HG03025 (cell line): Measurements from ENCODE around the gene UPF1.

Source experiments
- ATAC-seq: cut with Tn5 transposase; IDR thresholded peaks from one replicate; pipeline ENCODE4 v1.9.1; 2021; ENCODE audit warnings: mild to moderate bottlenecking, moderate library complexity; ENCODE audit not compliant: unreplicated experiment, low FRiP score

UPF1 gene

DNA sequence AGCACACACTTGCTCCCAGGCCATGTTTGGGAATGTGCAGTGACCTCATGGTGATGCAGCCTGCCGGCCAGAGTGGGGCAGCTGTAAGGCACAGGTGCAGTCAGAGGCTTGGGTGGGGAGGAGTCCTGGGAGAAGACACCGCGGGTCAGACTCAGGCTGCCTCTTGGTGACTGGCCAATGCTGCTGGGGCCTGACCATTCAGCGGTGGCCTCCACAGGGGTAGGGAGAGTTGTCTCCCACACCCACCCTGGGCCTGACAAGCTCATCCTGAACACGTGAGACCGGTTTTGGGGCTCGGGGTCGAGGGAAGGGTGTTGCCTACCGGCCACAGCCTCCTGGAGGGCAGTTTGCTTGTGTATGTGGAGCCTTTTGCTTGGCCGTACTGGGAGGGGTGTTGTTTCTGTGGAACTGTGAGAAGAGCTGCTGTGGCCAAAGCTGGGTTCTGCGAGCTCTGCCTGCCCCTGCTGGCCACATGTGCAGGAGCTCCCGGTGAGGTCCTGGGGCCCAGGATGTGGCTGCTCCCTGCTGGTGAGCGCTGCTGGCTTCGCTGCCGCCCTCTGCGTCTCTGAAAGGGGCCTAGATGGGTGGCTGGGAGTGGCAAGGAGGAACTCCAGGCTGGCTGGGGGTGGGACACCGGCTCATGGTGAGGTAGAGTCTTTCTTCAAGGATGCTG, 22.1 kb downstream of the UPF1 start:
- no peak for ATAC-seq

DNA sequence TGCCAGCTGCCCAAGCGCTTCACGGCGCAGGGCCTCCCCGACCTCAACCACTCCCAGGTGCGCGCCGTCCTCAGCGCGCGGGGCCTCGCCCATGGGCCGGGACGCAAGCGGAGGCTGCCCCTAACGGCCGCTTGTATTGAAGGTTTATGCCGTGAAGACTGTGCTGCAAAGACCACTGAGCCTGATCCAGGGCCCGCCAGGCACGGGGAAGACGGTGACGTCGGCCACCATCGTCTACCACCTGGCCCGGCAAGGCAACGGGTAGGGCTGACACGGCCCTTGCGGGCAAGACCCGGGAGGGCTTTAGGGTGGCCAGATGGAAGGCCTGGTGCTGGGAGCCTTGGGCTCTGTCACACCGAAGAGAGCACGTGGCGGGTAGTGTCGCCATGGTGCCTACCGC, 23.2 kb downstream of the UPF1 start:
- ATAC-seq = no peak

DNA sequence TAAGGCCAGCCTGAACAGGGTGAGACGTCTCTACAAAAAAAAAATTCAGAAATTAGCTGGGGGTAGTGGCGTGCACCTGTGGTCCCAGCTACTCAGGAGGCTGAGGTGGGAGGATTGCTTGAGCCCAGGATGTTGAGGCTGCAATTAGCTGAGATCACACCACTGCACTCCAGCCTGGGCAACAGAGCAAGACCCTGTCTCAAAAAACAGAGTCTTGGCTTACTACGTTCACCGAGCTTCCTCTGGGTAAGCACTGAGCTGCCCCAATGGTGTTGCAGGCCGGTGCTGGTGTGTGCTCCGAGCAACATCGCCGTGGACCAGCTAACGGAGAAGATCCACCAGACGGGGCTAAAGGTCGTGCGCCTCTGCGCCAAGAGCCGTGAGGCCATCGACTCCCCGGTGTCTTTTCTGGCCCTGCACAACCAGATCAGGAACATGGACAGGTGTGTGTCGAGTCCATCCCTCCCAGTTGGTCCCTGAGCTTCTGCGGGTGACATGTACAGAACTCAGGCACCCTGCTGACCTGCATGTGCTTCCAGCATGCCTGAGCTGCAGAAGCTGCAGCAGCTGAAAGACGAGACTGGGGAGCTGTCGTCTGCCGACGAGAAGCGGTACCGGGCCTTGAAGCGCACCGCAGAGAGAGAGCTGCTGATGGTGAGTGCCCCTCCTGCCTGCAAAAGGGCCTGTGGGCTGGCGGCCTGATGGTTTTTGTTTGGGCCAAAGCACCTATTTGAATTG, 24.1 kb downstream of the UPF1 start:
- ATAC-seq = no peak

DNA sequence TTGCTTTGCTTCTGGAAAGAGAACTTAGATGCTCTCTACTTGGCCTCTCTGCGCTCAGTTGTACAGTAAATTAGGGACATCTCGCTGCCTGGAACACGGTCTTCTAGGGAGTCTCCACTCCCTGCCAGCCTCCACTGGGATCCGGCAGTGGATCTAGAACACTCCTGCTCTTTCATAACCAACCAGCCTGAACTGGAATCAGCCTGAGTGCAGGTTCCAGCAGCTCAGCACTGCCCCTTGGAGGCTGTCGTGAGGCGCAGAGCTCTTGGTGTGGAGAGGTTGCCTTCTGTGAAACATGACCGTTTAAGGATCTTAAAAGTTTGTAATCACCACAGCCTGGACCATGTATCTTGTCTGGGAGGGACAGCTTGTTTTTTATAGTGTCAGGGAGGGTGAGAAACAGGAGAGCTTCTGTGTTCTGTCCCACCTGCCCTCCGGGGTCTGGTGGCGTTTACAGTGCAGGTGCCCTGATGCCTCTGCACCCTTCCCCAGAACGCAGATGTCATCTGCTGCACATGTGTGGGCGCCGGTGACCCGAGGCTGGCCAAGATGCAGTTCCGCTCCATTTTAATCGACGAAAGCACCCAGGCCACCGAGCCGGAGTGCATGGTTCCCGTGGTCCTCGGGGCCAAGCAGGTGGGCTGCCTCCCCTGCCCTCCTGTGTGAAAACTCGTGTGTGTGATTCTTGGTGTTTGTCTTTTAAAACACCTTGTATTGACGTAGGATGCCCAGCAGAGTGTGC, 24.8 kb downstream of the UPF1 start:
- no peak for ATAC-seq

DNA sequence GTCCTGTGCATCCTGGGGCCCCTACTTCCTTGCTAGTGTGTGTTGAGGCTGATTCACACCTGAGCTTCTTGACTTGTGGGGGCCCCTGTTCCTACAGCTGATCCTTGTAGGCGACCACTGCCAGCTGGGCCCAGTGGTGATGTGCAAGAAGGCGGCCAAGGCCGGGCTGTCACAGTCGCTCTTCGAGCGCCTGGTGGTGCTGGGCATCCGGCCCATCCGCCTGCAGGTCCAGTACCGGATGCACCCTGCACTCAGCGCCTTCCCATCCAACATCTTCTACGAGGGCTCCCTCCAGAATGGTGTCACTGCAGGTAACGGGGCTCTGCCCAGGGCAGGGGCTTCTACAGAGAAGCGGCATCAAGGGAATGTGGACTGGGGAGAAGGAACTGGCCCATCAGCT, 25.5 kb downstream of the UPF1 start:
- ATAC-seq = no peak

DNA sequence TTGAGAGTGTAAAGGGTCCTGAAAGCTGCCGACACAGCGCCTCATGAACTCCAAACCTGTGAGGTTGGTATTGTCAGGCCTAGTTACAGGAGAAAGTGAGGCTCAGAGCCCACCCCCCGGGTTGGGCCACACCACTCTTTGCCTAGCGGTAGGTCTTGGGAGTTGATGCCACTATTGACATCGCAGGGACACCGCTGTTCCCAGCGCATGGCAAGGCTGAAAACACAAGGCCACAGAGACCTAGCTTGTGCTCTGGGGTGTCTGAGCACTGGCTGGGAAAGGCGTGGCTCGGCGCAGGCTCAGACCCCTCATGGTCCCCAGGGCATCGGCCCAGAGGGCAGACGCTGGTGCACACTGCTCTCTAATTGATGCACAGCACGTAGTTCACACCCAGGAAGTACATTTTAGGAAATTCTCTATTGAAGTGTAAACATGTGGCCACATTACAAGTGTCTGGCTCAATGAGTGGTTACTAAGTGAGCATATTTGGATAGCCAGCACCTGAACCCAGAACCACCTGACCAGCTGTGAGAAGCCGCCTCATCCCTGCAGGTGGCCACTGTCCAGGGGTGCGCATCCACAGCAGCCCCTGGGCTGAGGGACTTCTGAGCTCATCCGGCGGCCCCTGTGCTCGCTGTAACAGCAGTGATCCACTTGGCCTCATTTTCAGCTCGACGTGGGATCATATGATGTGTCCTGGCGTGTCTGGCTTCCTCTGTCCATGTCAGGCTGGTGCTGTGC, 27.3 kb downstream of the UPF1 start:
- ATAC-seq = no peak

DNA sequence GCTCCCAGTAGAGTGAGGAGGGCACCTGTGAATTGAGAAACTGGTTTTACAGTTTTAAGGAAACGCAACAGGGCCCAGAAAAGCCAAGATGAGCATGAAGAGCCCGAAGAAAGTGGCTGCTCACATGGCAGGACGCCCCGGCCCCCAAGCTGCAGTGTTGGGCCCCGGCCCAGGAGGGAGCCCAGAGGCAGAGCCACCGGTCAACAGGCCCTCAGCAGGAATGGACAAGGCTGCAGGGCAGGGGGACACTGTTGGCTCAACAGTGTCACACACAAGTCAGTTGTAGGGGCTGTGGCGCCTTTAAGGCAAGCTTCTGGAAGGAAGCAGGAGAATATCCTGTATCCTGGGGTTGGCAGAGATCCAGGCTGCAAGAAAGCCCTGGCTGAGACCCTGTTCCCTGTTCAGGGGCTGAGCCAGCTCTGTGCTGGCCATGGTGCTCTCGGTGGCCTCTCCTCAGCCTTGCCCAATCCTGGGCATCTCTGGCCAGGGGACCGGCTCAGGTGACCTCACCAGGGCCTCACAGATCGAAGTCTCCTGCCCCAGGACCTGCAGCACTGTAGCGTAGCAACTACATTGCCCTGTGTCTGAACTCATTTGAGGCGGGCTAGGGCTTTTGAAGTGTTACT, 28.0 kb downstream of the UPF1 start:
- ATAC-seq = no peak

DNA sequence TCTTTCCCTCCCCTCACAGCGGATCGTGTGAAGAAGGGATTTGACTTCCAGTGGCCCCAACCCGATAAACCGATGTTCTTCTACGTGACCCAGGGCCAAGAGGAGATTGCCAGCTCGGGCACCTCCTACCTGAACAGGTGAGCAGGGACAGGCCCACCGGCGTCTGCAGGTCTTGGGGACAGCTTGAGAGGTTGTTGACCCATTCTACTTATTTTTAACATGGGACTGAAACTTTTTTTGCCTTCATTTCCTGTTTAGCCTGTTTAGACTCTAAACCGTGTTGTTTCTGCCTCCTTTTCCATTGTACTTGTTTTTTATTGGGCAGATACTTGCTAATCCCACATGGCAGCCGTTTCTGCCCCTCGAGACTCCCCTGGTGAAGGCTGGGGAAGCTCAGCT, 28.5 kb downstream of the UPF1 start:
- ATAC-seq = no peak

DNA sequence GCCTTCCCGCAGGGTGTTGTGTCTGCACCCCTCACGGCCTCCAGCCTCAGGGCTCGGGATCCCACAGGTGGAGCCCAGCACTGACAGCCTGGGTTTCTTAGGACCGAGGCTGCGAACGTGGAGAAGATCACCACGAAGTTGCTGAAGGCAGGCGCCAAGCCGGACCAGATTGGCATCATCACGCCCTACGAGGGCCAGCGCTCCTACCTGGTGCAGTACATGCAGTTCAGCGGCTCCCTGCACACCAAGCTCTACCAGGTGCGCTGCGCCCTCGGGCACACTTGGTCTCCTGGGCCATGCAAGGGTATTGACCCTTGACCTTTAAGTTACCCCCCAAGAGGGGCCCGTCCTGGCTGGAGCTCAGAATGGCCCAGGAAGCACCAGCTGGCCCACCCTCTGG, 29.0 kb downstream of the UPF1 start:
- ATAC-seq = no peak

DNA sequence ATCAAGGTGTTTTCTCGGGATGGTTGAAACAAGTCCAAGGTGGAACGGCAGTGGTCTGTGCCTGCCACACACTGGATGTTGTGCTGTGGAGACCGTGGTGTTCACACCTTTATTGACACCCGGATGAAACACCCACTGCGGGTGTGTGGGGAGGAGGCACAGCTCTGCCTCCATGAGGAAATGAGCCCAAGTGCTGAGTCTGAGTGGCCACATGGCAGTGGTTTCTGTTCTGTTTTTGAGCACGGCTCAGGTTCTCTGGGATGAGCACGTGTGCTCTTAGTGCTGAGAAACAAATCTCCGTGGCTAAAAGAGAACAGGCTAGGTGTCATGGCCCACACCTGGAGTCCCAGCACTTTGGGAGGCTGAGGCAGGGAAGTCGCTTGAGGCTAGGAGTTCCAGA, 29.5 kb downstream of the UPF1 start:
- no peak for ATAC-seq

DNA sequence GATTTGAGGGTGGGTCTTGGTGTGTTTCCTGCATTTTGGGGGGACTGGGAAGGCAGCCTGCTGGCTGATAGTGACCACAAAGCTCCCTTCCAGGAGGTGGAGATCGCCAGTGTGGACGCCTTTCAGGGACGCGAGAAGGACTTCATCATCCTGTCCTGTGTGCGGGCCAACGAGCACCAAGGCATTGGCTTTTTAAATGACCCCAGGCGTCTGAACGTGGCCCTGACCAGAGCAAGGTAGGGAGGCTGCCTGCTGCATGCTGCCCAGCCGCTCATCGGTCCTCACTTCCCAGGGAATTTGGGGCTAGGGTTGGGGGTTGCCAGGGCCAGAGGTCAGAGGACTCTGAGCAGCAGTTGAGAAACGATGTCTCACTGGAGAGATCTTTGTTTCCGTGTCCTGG, 30.2 kb downstream of the UPF1 start:
- no peak for ATAC-seq

DNA sequence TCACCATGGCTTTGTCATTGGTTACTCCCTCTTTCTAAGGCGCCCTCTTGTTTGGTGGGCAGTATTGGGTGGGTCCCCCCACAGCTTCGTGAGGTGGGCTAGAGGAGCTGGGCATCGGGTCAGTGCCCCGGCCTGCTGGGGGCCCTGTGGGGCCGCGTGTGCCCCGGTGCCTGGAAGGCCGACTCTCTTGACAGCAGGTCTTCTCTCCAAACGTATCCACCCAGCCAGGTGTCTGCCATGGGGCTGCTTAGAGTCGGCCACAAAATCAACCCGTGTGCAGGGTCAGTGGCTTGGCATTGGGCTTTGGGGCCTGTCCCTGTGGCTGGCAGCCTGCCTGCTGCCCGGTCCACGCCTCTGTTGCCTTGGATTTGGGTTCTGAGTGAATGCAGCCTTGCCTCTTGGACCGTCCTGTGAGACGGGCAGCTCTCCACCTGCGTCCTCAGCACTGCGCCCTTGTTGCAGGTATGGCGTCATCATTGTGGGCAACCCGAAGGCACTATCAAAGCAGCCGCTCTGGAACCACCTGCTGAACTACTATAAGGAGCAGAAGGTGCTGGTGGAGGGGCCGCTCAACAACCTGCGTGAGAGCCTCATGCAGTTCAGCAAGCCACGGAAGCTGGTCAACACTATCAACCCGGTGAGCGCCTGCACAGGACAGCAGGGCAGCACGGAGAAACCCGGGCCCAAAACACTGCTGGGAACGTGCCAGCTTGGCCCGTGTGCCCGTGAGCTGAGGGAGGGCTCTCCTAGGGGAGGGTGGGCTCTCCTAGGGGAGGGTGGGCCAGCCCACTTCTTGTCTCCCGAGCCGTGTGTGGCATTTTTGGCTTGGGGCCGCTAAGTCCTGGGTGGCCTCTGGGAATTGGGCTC, 31.4 kb downstream of the UPF1 start:
- no peak for ATAC-seq

DNA sequence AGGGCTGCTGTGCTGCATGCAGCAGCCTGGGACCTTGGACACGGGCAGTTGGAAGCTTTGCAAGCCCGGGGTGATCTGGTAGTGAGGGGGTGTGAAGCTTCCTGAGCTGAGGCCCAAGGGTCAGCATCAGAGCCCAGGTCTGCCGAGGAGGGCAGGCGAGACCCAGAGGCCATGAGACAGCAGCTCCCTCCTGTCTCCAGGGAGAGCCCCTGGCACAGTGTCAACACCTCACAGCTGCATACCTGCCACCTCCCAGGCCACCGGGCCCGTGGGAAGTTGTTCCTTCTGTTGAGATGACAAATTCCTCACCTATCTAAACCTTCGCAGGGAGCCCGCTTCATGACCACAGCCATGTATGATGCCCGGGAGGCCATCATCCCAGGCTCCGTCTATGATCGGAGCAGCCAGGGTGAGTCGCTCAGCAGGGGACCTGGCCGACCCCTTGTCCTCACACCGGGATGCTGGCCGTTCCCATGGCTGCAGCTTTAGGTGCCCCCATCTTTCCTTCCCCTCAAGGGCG, 32.1 kb downstream of the UPF1 start:
- no peak for ATAC-seq

DNA sequence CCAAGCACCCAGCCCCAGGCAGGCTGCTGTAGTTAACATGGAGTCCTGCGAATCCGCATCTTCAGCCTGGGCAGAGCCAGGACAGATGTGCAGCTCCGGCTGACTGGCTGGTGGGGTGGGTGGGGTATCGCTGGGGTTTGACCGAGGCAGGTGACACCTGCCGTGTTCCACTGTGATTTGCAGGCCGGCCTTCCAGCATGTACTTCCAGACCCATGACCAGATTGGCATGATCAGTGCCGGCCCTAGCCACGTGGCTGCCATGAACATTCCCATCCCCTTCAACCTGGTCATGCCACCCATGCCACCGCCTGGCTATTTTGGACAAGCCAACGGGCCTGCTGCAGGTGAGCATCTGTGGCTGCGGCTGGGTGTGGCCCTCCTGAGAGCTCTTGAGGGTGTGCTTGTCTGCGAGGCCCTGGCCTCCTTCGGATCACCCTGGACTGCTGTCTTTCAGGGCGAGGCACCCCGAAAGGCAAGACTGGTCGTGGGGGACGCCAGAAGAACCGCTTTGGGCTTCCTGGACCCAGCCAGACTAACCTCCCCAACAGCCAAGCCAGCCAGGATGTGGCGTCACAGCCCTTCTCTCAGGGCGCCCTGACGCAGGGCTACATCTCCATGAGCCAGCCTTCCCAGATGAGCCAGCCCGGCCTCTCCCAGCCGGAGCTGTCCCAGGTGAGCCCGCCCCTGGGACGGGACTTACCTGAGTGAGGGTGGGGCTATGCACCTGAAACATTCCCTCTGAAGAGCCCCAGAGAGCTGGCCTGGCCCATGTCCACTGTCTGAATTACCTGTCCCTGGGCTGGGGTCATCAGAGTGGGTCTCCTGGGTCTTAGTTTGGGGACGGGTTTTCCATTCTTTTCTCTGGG, 33.6 kb downstream of the UPF1 start:
- no peak for ATAC-seq

DNA sequence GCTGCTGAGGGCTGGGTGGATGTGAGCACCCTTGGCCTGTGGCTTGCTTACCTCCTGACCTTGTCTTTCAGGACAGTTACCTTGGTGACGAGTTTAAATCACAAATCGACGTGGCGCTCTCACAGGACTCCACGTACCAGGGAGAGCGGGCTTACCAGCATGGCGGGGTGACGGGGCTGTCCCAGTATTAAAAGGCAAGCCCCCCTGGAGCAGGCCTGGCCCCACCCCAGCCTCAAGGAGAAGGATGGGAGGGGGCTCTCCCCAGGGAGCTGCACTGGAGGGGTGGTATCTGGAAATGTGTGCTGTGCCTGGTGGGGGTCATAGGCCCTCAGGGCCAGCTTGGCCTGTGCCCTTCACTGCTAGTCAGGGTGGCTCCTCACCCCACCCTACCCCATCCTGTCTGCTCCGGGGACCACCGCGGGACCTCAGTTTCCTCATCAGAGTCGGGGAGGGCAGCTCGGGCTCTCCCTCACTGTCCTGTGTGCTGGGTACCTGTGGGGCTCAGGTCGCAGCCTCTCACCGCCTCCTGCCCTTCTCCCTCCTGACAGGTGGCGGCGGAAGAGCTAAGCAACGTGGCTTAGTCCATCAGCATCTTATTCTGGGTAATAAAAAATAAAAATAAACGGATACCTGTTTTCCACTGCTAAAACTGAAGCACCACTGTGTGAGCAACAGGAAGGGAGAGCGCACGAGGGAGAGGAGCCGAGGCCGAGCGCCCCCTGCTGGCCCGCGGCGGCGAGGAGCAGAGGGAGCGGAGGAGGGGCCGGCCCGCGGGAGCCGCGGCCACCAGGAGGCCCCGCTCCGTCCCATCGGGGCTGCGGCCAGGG, 34.4 kb downstream of the UPF1 start:
- no peak for ATAC-seq

DNA sequence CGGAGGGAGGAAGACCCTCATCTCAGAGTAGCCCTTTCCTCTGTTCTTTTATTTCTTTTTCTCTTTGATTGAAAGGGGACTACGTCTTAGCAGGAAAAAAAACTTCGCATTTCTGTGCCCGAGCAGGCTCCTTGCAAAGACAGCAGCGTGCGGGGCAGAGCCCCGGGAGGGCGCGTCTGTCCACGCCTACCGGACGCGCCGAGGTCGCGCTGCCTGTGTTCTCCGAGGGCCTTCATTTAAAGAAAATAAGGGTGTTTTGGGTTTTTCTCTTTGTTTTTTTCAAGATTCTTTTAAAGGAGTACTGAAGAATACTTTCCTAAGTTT, 35.0 kb downstream of the UPF1 start:
- ATAC-seq = no peak

DNA sequence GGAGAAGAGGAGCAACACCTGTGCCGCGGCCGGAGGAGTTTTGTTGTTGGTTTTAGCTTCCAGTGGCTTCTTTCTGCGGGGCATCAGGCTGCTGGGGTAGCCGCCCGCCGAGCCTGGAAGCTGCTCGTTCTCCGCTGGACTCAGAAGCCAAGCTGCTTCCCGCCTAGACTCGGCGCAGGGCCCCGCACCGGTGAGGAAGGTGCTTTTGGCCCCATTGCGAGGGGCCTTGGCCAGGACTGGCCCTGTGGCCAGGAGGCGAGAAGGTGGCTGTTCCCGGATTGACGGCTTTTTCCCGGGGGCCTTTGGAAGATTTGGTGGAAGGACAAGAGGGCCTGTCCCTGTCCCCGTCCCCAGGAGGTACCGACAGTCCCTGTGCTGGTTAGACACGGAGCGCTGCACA, 35.4 kb downstream of the UPF1 start:
- ATAC-seq = no peak

DNA sequence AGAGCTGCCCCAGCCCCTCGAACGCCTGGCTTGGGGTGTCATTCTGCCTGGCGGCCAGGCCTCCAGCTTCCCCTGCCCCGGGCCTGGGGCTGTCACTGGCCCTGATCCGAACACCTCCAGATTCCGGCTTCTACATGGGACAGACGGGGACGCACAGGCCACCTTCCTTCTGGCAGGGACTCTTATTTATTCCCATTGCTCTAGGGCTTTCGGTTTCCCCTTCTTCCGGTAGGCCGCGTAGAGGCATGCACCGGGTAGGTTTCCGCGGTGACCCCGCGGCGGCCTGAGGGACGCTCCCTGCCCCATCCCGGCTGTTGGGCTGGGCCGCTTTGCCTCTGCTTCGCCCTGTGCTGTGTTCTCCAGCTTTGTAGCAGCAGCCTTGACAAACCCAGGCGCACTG, 36.0 kb downstream of the UPF1 start:
- no peak for ATAC-seq
